DND-41 (cell line): Measurements from ENCODE around the gene COL25A1.

Source experiments
- EZH2 ChIP-seq: IDR thresholded peaks from 3 replicates; pipeline ENCODE4 v1.6.1; 2012; ENCODE audit warnings: borderline replicate concordance, low read depth, mild to moderate bottlenecking, moderate library complexity, low read length, inconsistent platforms; ENCODE audit not compliant: severe bottlenecking
- TF ChIP-seq, protein P1 (sequence below): IDR thresholded peaks from 2 replicates; pipeline ENCODE4 v1.5.1; 2012; ENCODE audit warnings: borderline replicate concordance, low read length, moderate library complexity, mild to moderate bottlenecking; ENCODE audit not compliant: poor library complexity, severe bottlenecking; ENCODE audit errors: extremely low read depth

DNA sequence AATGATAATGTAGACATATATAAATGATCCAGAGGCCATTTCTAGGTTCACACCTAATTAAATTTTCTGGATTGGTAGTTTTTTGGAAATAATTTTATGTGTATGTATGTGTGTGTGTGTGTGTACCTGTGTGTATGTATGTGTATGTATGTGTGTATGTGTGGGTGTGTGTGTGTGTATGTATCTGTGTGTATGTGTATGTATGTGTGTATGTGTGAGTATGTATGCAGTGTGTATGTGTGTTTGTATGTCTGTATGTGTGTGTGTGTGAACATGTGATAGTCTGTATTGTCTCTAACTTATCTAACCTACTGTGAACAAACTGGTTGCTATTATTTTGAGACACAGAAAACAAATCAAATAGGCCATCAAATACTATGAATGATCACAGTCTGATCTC lies 152.6 kb downstream of the COL25A1 start:
- TF ChIP-seq, protein P1, sequence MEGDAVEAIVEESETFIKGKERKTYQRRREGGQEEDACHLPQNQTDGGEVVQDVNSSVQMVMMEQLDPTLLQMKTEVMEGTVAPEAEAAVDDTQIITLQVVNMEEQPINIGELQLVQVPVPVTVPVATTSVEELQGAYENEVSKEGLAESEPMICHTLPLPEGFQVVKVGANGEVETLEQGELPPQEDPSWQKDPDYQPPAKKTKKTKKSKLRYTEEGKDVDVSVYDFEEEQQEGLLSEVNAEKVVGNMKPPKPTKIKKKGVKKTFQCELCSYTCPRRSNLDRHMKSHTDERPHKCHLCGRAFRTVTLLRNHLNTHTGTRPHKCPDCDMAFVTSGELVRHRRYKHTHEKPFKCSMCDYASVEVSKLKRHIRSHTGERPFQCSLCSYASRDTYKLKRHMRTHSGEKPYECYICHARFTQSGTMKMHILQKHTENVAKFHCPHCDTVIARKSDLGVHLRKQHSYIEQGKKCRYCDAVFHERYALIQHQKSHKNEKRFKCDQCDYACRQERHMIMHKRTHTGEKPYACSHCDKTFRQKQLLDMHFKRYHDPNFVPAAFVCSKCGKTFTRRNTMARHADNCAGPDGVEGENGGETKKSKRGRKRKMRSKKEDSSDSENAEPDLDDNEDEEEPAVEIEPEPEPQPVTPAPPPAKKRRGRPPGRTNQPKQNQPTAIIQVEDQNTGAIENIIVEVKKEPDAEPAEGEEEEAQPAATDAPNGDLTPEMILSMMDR, result no peak
- no peak for TF ChIP-seq EZH2
